Upper lobe of right lung (tissue), 1 donor: ENCODE results near the gene PRND. TPM values are rescaled to one million over a fixed set of nuclear protein-coding genes. Genes with fewer than 3 reads are reported as not detected.

Experiments used
- ATAC-seq: fragments of 200-7000 bp; cut with Tn5 transposase; one replicate; pipeline ENCODE4 v1.9.1; 2020; ENCODE audit warnings: mild to moderate bottlenecking, moderate library complexity
- DNase-seq: peaks from one replicate; pipeline ENCODE4 v3.0.0-alpha.2; 2020
- H3K27ac ChIP-seq: fragments of 200-600 bp; one replicate; pipeline ENCODE4 v1.8.0; 2022
- H3K27me3 ChIP-seq: fragments of 200-600 bp; one replicate; pipeline ENCODE4 v1.8.0; 2022; ENCODE audit warnings: mild to moderate bottlenecking
- H3K36me3 ChIP-seq: fragments of 200-600 bp; one replicate; pipeline ENCODE4 v1.8.0; 2022
- H3K4me1 ChIP-seq: fragments of 200-600 bp; one replicate; pipeline ENCODE4 v1.8.0; 2022
- H3K4me3 ChIP-seq: fragments of 200-600 bp; one replicate; pipeline ENCODE4 v1.8.0; 2022; ENCODE audit warnings: mild to moderate bottlenecking
- H3K9me3 ChIP-seq: fragments of 200-600 bp; one replicate; pipeline ENCODE4 v1.8.0; 2022
- CTCF ChIP-seq: fragments of 200-600 bp; IDR thresholded peaks from one replicate; pipeline ENCODE4 v1.8.0; 2022; ENCODE audit warnings: antibody characterized with exemption
- intact Hi-C: fragments of 100-400 bp; cut with DNase I; formaldehyde crosslinking; loops from one replicate; pipeline ENCODE4 v1.11.0; 2022
- total RNA-seq: library from RNA; stranded (reverse); fragmentation: NEBNext Ultra II Directional; extraction: Animal tissue kit (Norgen Biotek cat#: 25700); gene quantifications from one replicate; pipeline ENCODE4 v1.2.1, GENCODE V29; 2021
- donor health status: DM: no; HTN: yes; CAD: no; lungs with severe emphysema.

The PRND gene
- total RNA-seq, 1 donor from 2014 or later, result 0.43 TPM

GRCh38 chr20:4729265-4729664 is 7.6 kb downstream of the PRND start:
- TF ChIP-seq CTCF, result no peak
- no peak overlapping the region for H3K27ac ChIP-seq
- intact Hi-C loops, result no loop called here
- H3K4me1 ChIP-seq, result peaks cover 9% of the 10 kb centered on the region
- H3K4me3 ChIP-seq, result no peak overlapping the region
- no peaks in the 10 kb centered on the region for H3K9me3 ChIP-seq
- DNase-seq (no peak), ATAC-seq (no peak)
- H3K27me3 ChIP-seq, result no peaks in the 10 kb centered on the region
- no peaks in the 10 kb centered on the region for H3K36me3 ChIP-seq

GRCh38 chr20:4730780-4731179 is 9.1 kb downstream of the PRND start:
- no peaks in the 10 kb centered on the region for H3K27me3 ChIP-seq
- H3K9me3 ChIP-seq, result no peaks in the 10 kb centered on the region
- no peak for DNase-seq
- TF ChIP-seq CTCF, result no peak
- H3K27ac ChIP-seq, result no peak overlapping the region
- no peak overlapping the region for H3K4me3 ChIP-seq
- intact Hi-C loops, result no loop called here
- H3K36me3 ChIP-seq, result no peaks in the 10 kb centered on the region
- no peak for ATAC-seq
- H3K4me1 ChIP-seq, result peaks cover 9% of the 10 kb centered on the region

GRCh38 chr20:4736875-4737274 is 15.2 kb downstream of the PRND start:
- H3K9me3 ChIP-seq, result no peaks in the 10 kb centered on the region
- no peak overlapping the region for H3K27ac ChIP-seq
- no peak for TF ChIP-seq CTCF
- ATAC-seq (no peak), DNase-seq (no peak)
- intact Hi-C loops, result no loop called here
- H3K4me3 ChIP-seq, result no peak overlapping the region
- H3K4me1 ChIP-seq, result no peaks in the 10 kb centered on the region
- no peaks in the 10 kb centered on the region for H3K27me3 ChIP-seq
- no peaks in the 10 kb centered on the region for H3K36me3 ChIP-seq

- Histone ChIP-seq H3K4me1 (no peaks in the 10 kb centered on the region), H3K9me3 (no peaks in the 10 kb centered on the region), H3K27ac (no peak overlapping the region), H3K4me3 (no peak overlapping the region), H3K36me3 (no peaks in the 10 kb centered on the region), H3K27me3 (no peaks in the 10 kb centered on the region)
- intact Hi-C loops, result no loop called here
- no peak for DNase-seq
- no peak for TF ChIP-seq CTCF
- no peak for ATAC-seq
Observed at GRCh38 chr20:4737857-4738627, 16.3 kb downstream of the PRND start.

GRCh38 chr20:4740774-4741431 is 19.2 kb downstream of the PRND start:
- Histone ChIP-seq H3K4me1 (no peaks in the 10 kb centered on the region), H3K4me3 (no peak overlapping the region), H3K9me3 (no peaks in the 10 kb centered on the region), H3K36me3 (no peaks in the 10 kb centered on the region), H3K27ac (no peak overlapping the region), H3K27me3 (no peaks in the 10 kb centered on the region)
- ATAC-seq (peak; percentile 74), DNase-seq (no peak)
- TF ChIP-seq CTCF, result peak; percentile 83
- intact Hi-C loops, result no loop called here
